Measurements from ENCODE around the gene UBA1.
"Not testable (repeated sequence)": the region's sequence is repeated elsewhere in the genome, so short reads cannot be mapped to it uniquely, and the experiment has no call there.

Gene UBA1

GRCh38 chrX:47245156-47245555 lies 51.5 kb downstream of the UBA1 start:
- no peak for TF ChIP-seq CTCF (conservative IDR thresholded peaks at IDR 0.05; ENCODE audit: control insufficient read depth, insufficient read depth, low read depth, low read length)
- H3K4me3 ChIP-seq (ENCODE audit: control insufficient read depth, low read depth, low read length) = no peak overlapping the region
- no peak for DNase-seq (ENCODE audit: low read depth)

- H3K4me3 ChIP-seq (ENCODE audit: control insufficient read depth, low read depth, low read length) = no peak overlapping the region
- no peak for TF ChIP-seq CTCF (conservative IDR thresholded peaks at IDR 0.05; ENCODE audit: control insufficient read depth, insufficient read depth, low read depth, low read length)
- DNase-seq (ENCODE audit: low read depth) = peak; percentile 93
Measured at GRCh38 chrX:47247206-47247998, 53.8 kb downstream of the UBA1 start.

DNA sequence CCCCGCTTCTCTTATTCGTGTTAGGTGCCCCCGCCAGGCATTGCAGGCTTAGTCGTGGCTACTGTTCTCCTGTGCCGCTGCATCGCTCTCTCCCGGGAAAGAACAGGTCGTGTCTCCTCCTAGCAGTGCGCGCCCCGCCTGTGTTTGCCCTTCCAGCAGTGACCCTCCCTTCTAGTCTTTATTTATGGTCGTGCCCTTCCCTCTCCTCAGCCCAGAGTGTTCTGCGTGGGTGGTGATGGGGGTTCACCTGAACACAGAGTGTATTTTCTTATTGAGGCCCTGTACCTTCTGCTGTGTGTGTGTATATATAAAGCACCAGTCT lies 54.3 kb downstream of the UBA1 start:
- DNase-seq (ENCODE audit: low read depth) = no peak
- H3K4me3 ChIP-seq (ENCODE audit: control insufficient read depth, low read depth, low read length) = no peak overlapping the region
- TF ChIP-seq CTCF (conservative IDR thresholded peaks at IDR 0.05; ENCODE audit: control insufficient read depth, insufficient read depth, low read depth, low read length) = no peak

DNA sequence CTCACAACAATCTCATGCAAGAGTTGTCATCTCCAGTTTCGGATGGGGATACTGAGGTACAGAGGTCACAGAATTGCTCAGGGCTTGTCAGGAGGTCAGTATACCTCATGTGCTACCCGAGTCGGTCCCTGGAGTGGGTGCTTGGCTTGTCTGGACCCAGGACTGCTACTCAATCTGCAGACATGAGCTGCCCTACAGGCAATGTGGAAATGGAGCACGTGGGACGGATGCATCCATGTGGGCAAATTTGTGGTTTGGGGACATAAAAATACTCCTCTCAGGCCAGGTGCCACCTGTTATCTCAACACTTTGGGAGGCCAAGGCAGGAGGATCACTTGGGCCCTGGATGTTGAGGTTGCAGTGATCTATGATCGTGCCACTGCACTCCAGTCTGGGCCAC lies 54.9 kb downstream of the UBA1 start:
- H3K4me3 ChIP-seq (ENCODE audit: control insufficient read depth, low read depth, low read length) = no peak overlapping the region
- TF ChIP-seq CTCF (conservative IDR thresholded peaks at IDR 0.05; ENCODE audit: control insufficient read depth, insufficient read depth, low read depth, low read length) = no peak
- DNase-seq (ENCODE audit: low read depth) = no peak

GRCh38 chrX:47250017-47250347 lies 56.4 kb downstream of the UBA1 start:
- H3K4me3 ChIP-seq (ENCODE audit: control insufficient read depth, low read depth, low read length) = no peak overlapping the region
- no peak for DNase-seq (ENCODE audit: low read depth)
- no peak for TF ChIP-seq CTCF (conservative IDR thresholded peaks at IDR 0.05; ENCODE audit: control insufficient read depth, insufficient read depth, low read depth, low read length)

DNA sequence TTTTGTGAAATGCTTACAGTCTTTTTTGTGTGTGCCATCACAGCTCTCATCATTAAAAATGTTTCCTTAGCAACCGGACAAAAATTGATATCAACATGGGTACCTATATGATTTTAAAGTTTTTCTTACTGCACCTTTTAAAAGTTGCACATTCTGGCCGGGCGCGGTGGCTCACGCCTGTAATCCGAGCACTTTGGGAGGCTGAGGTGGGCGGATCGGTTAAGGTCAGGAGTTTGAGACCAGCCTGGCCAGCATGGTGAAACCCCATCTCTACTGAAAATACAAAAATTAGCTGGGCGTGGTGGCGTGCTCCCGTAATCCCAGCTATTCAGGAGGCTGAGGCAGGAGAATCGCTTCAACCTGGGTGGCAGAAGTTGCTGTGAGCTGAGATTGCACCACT lies 64.0 kb downstream of the UBA1 start:
- DNase-seq (ENCODE audit: low read depth) = not testable (repeated sequence)

More for the DNA sequence above, 64.0 kb downstream of the UBA1 start:
- not testable (repeated sequence) for H3K4me3 ChIP-seq (ENCODE audit: control insufficient read depth, low read depth, low read length)
